HCT116 (cell line): ENCODE data around the gene CDH23. TPM values are rescaled to one million over a fixed set of nuclear protein-coding genes. Genes with fewer than 3 reads are reported as not detected.

Source experiments
- ATAC-seq: fragments of 200-7000 bp; cut with Tn5 transposase; 2 replicates; pipeline ENCODE4 v1.9.1; 2020; ENCODE audit warnings: mild to moderate bottlenecking, moderate library complexity
- BruUV-seq: library from RNA; stranded (reverse); fragments of 400-500 nt; replicated peaks from 2 replicates; lab custom pipeline; 2021; lab: Mats Ljungman, UMichigan
- CTCF ChIA-PET: fragments of 300-600 bp; sonication (Branson Sonifier 250); formaldehyde crosslinking; loops from one replicate; lab custom pipeline; 2021; ENCODE audit warnings: antibody characterized with exemption; lab: Charles Lee
- POLR2A ChIA-PET: fragments of 300-600, 350-600 bp; sonication (Branson Sonifier 250); formaldehyde crosslinking; loops from one replicate; lab custom pipeline; 2021; ENCODE audit warnings: antibody characterized with exemption; lab: Charles Lee
- RAD21 ChIA-PET, 2 experiments: fragments of 300-600 bp; sonication (Branson Sonifier 250); formaldehyde crosslinking; loops; one replicate each; lab custom pipeline; 2023; ENCODE audit warnings: low total read pairs in 2 of 2; ENCODE audit not compliant: uncharacterized antibody in 2 of 2, unreplicated experiment in 2 of 2, low non-redundant PET in 1 of 2; lab: Charles Lee
- DNase-seq: peaks from one replicate; pipeline ENCODE4 v3.0.0-alpha.2; 2010; ENCODE audit warnings: low read depth, low spot score
- H2AFZ ChIP-seq: fragments of 200-600 bp; shearing (Covaris generic), sonication (generic); 2 replicates; pipeline ENCODE4 v1.6.1; 2017; ENCODE audit warnings: low read depth, mixed run types, mixed read lengths, antibody characterized with exemption, low read length; ENCODE audit not compliant: poor library complexity, severe bottlenecking
- H3K27ac ChIP-seq: 2 replicates; pipeline ENCODE4 v1.5.1; 2012; ENCODE audit warnings: low read depth, low read length
- H3K27me3 ChIP-seq: fragments of 200-600 bp; sonication (generic); 2 replicates; pipeline ENCODE4 v1.6.1; 2016; ENCODE audit warnings: mixed run types, low read length, mixed read lengths; ENCODE audit not compliant: insufficient read depth
- H3K36me3 ChIP-seq, 2 experiments: fragments of 200-500 bp in 1 of 2; fragments of 200-600 bp in 1 of 2; sonication (Bioruptor generic) in 1 of 2; sonication (generic) in 1 of 2; 2 replicates each; pipeline versions ENCODE4 v1.5.1 to v1.6.1; 2014 to 2016; ENCODE audit warnings: low read length in 2 of 2, inconsistent platforms in 1 of 2, mixed read lengths in 1 of 2, mixed run types in 1 of 2; ENCODE audit not compliant: insufficient read depth in 2 of 2, control insufficient read depth in 1 of 2
- H3K4me1 ChIP-seq, 2 experiments: fragments of 200-600 bp in 1 of 2; sonication (generic) in 1 of 2; 2 replicates each; pipeline versions ENCODE4 v1.5.1 to v1.6.1; 2012 to 2017; ENCODE audit warnings: low read length in 2 of 2, inconsistent platforms in 1 of 2, mild to moderate bottlenecking in 1 of 2, mixed read lengths in 1 of 2, mixed run types in 1 of 2, moderate library complexity in 1 of 2; ENCODE audit not compliant: insufficient read depth in 2 of 2, control insufficient read depth in 1 of 2
- H3K4me2 ChIP-seq: fragments of 200-600 bp; sonication (generic); 2 replicates; pipeline ENCODE4 v1.6.1; 2017; ENCODE audit warnings: mixed run types, low read length, mixed read lengths
- H3K4me3 ChIP-seq, 2 experiments: fragments of 200-600 bp in 1 of 2; sonication (generic) in 1 of 2; replicated peaks in 1 of 2; 2 replicates each; pipeline ENCODE4 v1.5.1; 2011 to 2016; ENCODE audit warnings: low read length in 2 of 2, control low read depth in 1 of 2, low read depth in 1 of 2, mild to moderate bottlenecking in 1 of 2, mixed read lengths in 1 of 2, mixed run types in 1 of 2
- H3K79me2 ChIP-seq: fragments of 200-600 bp; sonication (generic); 2 replicates; pipeline ENCODE4 v1.6.1; 2017; ENCODE audit warnings: mild to moderate bottlenecking, mixed run types, low read length, moderate library complexity, mixed read lengths; ENCODE audit not compliant: insufficient read depth
- H3K9ac ChIP-seq: fragments of 200-600 bp; sonication (generic); 2 replicates; pipeline ENCODE4 v1.6.1; 2016; ENCODE audit warnings: low read length, mixed read lengths
- H3K9me2 ChIP-seq: fragments of 200-600 bp; sonication (generic), shearing (Covaris generic); 2 replicates; pipeline ENCODE4 v1.6.1; 2017; ENCODE audit warnings: mixed run types, mild to moderate bottlenecking, moderate library complexity; ENCODE audit not compliant: insufficient read depth
- H3K9me3 ChIP-seq, 2 experiments: fragments of 200-500 bp in 1 of 2; fragments of 200-600 bp in 1 of 2; sonication (Bioruptor generic) in 1 of 2; sonication (generic) in 1 of 2; 2 replicates each; pipeline ENCODE4 v1.6.1; 2014 to 2017; ENCODE audit warnings: low read length in 2 of 2, mixed read lengths in 2 of 2, inconsistent platforms in 1 of 2, low read depth in 1 of 2, mild to moderate bottlenecking in 1 of 2, mixed run types in 1 of 2, moderate library complexity in 1 of 2; ENCODE audit not compliant: control insufficient read depth in 1 of 2, insufficient read depth in 1 of 2
- H4K20me1 ChIP-seq: fragments of 200-600 bp; sonication (generic), shearing (Covaris generic); 2 replicates; pipeline ENCODE4 v1.6.1; 2017; ENCODE audit warnings: mixed run types, mild to moderate bottlenecking, moderate library complexity; ENCODE audit not compliant: insufficient read depth
- CEBPB ChIP-seq: IDR thresholded peaks from 2 replicates; pipeline ENCODE4 v1.6.1; 2012; ENCODE audit warnings: low read depth
- FOSL1 ChIP-seq: IDR thresholded peaks from 2 replicates; pipeline ENCODE4 v1.6.1; 2012; ENCODE audit warnings: low read depth
- POLR2A ChIP-seq: IDR thresholded peaks from 2 replicates; pipeline ENCODE4 v1.7.0; 2011; ENCODE audit warnings: borderline replicate concordance; ENCODE audit not compliant: insufficient read depth, insufficient read length; ENCODE audit errors: extremely low read depth
- SIN3A ChIP-seq: IDR thresholded peaks from 2 replicates; pipeline ENCODE4 v1.6.1; 2012; ENCODE audit warnings: low read depth
- SP1 ChIP-seq: IDR thresholded peaks from 2 replicates; pipeline ENCODE4 v1.6.1; 2012; ENCODE audit warnings: low read depth
- SRF ChIP-seq: IDR thresholded peaks from 2 replicates; pipeline ENCODE4 v1.6.1; 2012; ENCODE audit warnings: low read depth
- ZNF274 ChIP-seq: fragments of 200-500 bp; sonication (Bioruptor generic); IDR thresholded peaks from 2 replicates; pipeline ENCODE4 v1.6.1; 2014; ENCODE audit warnings: mild to moderate bottlenecking, low read depth, low read length, inconsistent platforms
- intact Hi-C: fragments of 100-400 bp; cut with micrococcal nuclease; formaldehyde crosslinking; loops from 2 replicates; pipeline ENCODE4 v1.10.0; 2022
- total RNA-seq: library from RNA; stranded (reverse); gene quantifications from one replicate; pipeline ENCODE4 v1.2.1, GENCODE V29; 2021; ENCODE audit not compliant: unreplicated experiment
- TF ChIP-seq, protein P1 (sequence below): IDR thresholded peaks from 2 replicates; pipeline ENCODE4 v1.6.1; 2011; ENCODE audit warnings: mild to moderate bottlenecking, low read length, moderate library complexity; ENCODE audit not compliant: insufficient replicate concordance; ENCODE audit errors: extremely low read depth

Gene CDH23
- total RNA-seq, 1 experiment from 2014 or later, result not detected

DNA sequence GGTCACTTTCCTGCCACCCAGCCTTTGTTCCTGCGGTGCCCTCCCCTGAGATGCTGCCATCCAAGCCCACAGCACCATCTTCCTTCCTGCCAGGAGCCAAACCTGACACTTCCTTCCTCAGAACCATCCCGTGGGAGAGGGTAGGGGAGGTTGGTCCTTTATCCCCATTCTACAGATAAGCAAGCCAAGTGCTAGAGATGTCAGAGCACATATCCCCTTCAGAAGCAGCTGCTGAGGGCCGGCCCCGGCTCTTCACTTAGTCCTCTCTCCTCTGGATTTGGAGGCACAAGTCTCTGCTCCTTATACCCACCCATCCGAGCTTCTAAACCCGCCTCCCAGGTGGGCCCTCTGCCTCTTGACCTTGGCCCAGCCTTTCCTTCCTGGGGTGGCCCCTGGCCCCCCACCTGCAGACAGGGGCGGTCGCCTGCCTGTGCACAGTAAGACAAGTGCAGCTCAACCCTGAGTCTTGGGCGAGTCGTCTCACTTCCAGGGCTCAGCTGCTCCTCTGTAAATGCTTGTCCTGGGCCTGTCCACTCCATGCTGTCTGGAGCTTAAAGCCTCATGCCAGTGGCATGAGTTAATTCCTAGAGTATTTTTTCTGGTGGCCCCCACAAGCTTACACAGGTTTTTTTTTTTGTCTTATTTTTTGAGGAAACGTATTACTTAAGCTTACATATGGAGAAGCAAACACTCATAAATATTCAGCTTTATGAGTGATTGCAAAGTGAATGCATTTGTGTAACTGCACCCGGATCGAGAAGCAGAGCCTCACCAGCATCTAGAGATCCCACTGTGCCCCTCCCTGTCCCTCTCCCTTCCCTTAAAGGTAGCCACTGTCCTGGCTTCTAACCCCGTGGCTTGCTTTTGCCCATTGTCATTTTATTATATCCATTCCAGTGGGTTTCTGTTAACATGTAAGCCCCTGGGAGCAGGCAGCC is 125.1 kb downstream of the CDH23 start:
- Histone ChIP-seq H3K36me3 (no peaks in the 10 kb centered on the region), H3K4me1 (no peaks in the 10 kb centered on the region), H3K9me3 (no peaks in the 10 kb centered on the region), H3K4me2 (no peak overlapping the region), H3K27ac (no peak overlapping the region), H3K9me2 (no peaks in the 10 kb centered on the region), H3K27me3 (no peaks in the 10 kb centered on the region), H3K79me2 (no peaks in the 10 kb centered on the region), H2AFZ (no peak overlapping the region)
- intact Hi-C loops, result no loop called here
- ATAC-seq, result no peak
- CTCF ChIA-PET, result interaction anchor here (1.0 to 1.5 kb wide), 4 partner anchors 9 to 208 kb away, joined by 3 to 7 read pairs (median 3); no protein-coding TSS in a partner anchor
- RAD21 ChIA-PET, result no interaction called here
- TF ChIP-seq SP1 (no peak), FOSL1 (no peak), CEBPB (no peak), SRF (no peak), POLR2A (no peak), SIN3A (no peak), ZNF274 (no peak)
- TF ChIP-seq, protein P1, sequence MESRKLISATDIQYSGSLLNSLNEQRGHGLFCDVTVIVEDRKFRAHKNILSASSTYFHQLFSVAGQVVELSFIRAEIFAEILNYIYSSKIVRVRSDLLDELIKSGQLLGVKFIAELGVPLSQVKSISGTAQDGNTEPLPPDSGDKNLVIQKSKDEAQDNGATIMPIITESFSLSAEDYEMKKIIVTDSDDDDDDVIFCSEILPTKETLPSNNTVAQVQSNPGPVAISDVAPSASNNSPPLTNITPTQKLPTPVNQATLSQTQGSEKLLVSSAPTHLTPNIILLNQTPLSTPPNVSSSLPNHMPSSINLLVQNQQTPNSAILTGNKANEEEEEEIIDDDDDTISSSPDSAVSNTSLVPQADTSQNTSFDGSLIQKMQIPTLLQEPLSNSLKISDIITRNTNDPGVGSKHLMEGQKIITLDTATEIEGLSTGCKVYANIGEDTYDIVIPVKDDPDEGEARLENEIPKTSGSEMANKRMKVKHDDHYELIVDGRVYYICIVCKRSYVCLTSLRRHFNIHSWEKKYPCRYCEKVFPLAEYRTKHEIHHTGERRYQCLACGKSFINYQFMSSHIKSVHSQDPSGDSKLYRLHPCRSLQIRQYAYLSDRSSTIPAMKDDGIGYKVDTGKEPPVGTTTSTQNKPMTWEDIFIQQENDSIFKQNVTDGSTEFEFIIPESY, result no peak
- TF ChIP-seq, all 23 proteins: peak for 0
- no TSS peak for BruUV-seq
- POLR2A ChIA-PET, result no interaction called here
- no peak overlapping the region for H3K9ac ChIP-seq
- no peaks in the 10 kb centered on the region for H4K20me1 ChIP-seq
- DNase-seq, result no peak
- H3K4me3 ChIP-seq, result no peak overlapping the region
